H9 (cell line): Measurements from ENCODE around the gene COA1. TPM values are rescaled to one million over a fixed set of nuclear protein-coding genes. Genes with fewer than 3 reads are reported as not detected.

Source experiments
- DNase-seq: peaks from one replicate; pipeline ENCODE4 v3.0.0-alpha.2; 2017
- H2AFZ ChIP-seq: one replicate; pipeline ENCODE4 v1.6.1; 2013; ENCODE audit warnings: mild to moderate bottlenecking, low read length, control low read depth, moderate library complexity
- H2AK5ac ChIP-seq: 2 replicates; pipeline ENCODE4 v1.6.1; 2013; ENCODE audit warnings: low read length, control low read depth, mixed read lengths; ENCODE audit not compliant: insufficient read length
- H2BK120ac ChIP-seq: one replicate; pipeline ENCODE4 v1.6.1; 2013; ENCODE audit warnings: low read depth, mild to moderate bottlenecking, low read length, control low read depth, inconsistent platforms; ENCODE audit not compliant: poor library complexity, severe bottlenecking
- H2BK12ac ChIP-seq: 2 replicates; pipeline ENCODE4 v1.6.1; 2013; ENCODE audit warnings: low read length, control low read depth, mixed read lengths, low read depth; ENCODE audit not compliant: insufficient read length
- H2BK15ac ChIP-seq: 2 replicates; pipeline ENCODE4 v1.6.1; 2013; ENCODE audit warnings: low read depth, low read length, control low read depth
- H2BK20ac ChIP-seq: one replicate; pipeline ENCODE4 v1.6.1; 2013; ENCODE audit warnings: low read depth, mild to moderate bottlenecking, low read length, control low read depth, inconsistent platforms; ENCODE audit not compliant: poor library complexity, severe bottlenecking
- H2BK5ac ChIP-seq: 2 replicates; pipeline ENCODE4 v1.6.1; 2013; ENCODE audit warnings: low read length, control low read depth, mixed read lengths; ENCODE audit not compliant: insufficient read length
- H3K14ac ChIP-seq: 2 replicates; pipeline ENCODE4 v1.6.1; 2013; ENCODE audit warnings: low read length, control low read depth; ENCODE audit not compliant: insufficient read depth
- H3K18ac ChIP-seq: 2 replicates; pipeline ENCODE4 v1.6.1; 2013; ENCODE audit warnings: low read depth, mild to moderate bottlenecking, mixed read lengths, low read length, control low read depth; ENCODE audit not compliant: insufficient read length
- H3K23ac ChIP-seq: 2 replicates; pipeline ENCODE4 v1.6.1; 2013; ENCODE audit warnings: low read length, control low read depth, mixed read lengths, low read depth; ENCODE audit not compliant: insufficient read length
- H3K23me2 ChIP-seq: 2 replicates; pipeline ENCODE4 v1.6.1; 2013; ENCODE audit warnings: low read depth, mild to moderate bottlenecking, mixed read lengths, low read length, control low read depth; ENCODE audit not compliant: insufficient read length, poor library complexity, severe bottlenecking
- H3K27ac ChIP-seq: 2 replicates; pipeline ENCODE4 v1.5.1; 2013; ENCODE audit warnings: low read length, control low read depth, mixed read lengths, low read depth; ENCODE audit not compliant: insufficient read length
- H3K27me3 ChIP-seq: 2 replicates; pipeline ENCODE4 v1.6.1; 2013; ENCODE audit warnings: low read length, control low read depth, inconsistent platforms; ENCODE audit not compliant: insufficient read depth
- H3K4ac ChIP-seq: 2 replicates; pipeline ENCODE4 v1.6.1; 2013; ENCODE audit warnings: low read depth, mild to moderate bottlenecking, control low read depth, inconsistent platforms, low read length, moderate library complexity
- H3K4me1 ChIP-seq: 2 replicates; pipeline ENCODE4 v1.6.1; 2013; ENCODE audit warnings: low read length, control low read depth, inconsistent platforms; ENCODE audit not compliant: insufficient read depth
- H3K4me2 ChIP-seq: 2 replicates; pipeline ENCODE4 v1.6.1; 2013; ENCODE audit warnings: low read length, control low read depth, mixed read lengths; ENCODE audit not compliant: insufficient read length, insufficient read depth
- H3K56ac ChIP-seq: 2 replicates; pipeline ENCODE4 v1.6.1; 2013; ENCODE audit warnings: low read depth, mild to moderate bottlenecking, mixed read lengths, low read length, control low read depth; ENCODE audit not compliant: insufficient read length
- H3K79me1 ChIP-seq: 2 replicates; pipeline ENCODE4 v1.6.1; 2013; ENCODE audit warnings: low read depth, mild to moderate bottlenecking, moderate library complexity, low read length, control low read depth, inconsistent platforms; ENCODE audit not compliant: insufficient read depth, poor library complexity, severe bottlenecking
- H3K79me2 ChIP-seq: 2 replicates; pipeline ENCODE4 v1.6.1; 2013; ENCODE audit warnings: low read length, control low read depth, inconsistent platforms; ENCODE audit not compliant: insufficient read depth
- H3K9ac ChIP-seq: 2 replicates; pipeline ENCODE4 v1.6.1; 2013; ENCODE audit warnings: low read length, control low read depth, mixed read lengths; ENCODE audit not compliant: insufficient read length; ENCODE audit errors: extremely low read depth
- H3K9me3 ChIP-seq: one replicate; pipeline ENCODE4 v1.6.1; 2013; ENCODE audit warnings: low read depth, low read length, inconsistent platforms; ENCODE audit not compliant: control insufficient read depth
- H3T11ph ChIP-seq: one replicate; pipeline ENCODE4 v1.6.1; 2013; ENCODE audit warnings: mild to moderate bottlenecking, low read length, control low read depth, inconsistent platforms
- H4K20me1 ChIP-seq: one replicate; pipeline ENCODE4 v1.6.1; 2013; ENCODE audit not compliant: control insufficient read depth, insufficient read length, insufficient read depth
- H4K5ac ChIP-seq: 2 replicates; pipeline ENCODE4 v1.6.1; 2013; ENCODE audit warnings: low read depth, mild to moderate bottlenecking, mixed read lengths, low read length, control low read depth; ENCODE audit not compliant: insufficient read length
- H4K8ac ChIP-seq: replicated peaks from 2 replicates; pipeline ENCODE4 v1.6.1; 2013; ENCODE audit warnings: low read length, control low read depth, mixed read lengths, low read depth; ENCODE audit not compliant: insufficient read length
- H4K91ac ChIP-seq: 2 replicates; pipeline ENCODE4 v1.6.1; 2013; ENCODE audit warnings: low read depth, mild to moderate bottlenecking, moderate library complexity, mixed read lengths, low read length, control low read depth; ENCODE audit not compliant: insufficient read length
- H3K27ac Mint-ChIP-seq, 3 experiments: 2 replicates in 2 of 3; 3 replicates in 1 of 3; pipeline ENCODE4 v1.8.0; 2020 to 2021; ENCODE audit warnings: mixed read lengths in 3 of 3, mild to moderate bottlenecking in 1 of 3, moderate library complexity in 1 of 3
- H3K27me3 Mint-ChIP-seq: 2 replicates; pipeline ENCODE4 v1.8.0; 2021; ENCODE audit warnings: low read depth, mild to moderate bottlenecking, moderate library complexity, mixed read lengths
- H3K36me3 Mint-ChIP-seq, 3 experiments: 2 replicates in 2 of 3; 3 replicates in 1 of 3; pipeline ENCODE4 v1.8.0; 2020 to 2021; ENCODE audit warnings: low read depth in 3 of 3, mixed read lengths in 3 of 3; ENCODE audit not compliant: insufficient read depth in 1 of 3
- H3K4me1 Mint-ChIP-seq, 2 experiments: 2 replicates each; pipeline ENCODE4 v1.8.0; 2020; ENCODE audit warnings: mixed read lengths in 2 of 2
- H3K4me3 Mint-ChIP-seq, 2 experiments: 2 replicates in 1 of 2; 3 replicates in 1 of 2; pipeline ENCODE4 v1.8.0; 2020 to 2021; ENCODE audit warnings: mild to moderate bottlenecking in 2 of 2, mixed read lengths in 2 of 2, moderate library complexity in 1 of 2
- H3K9me3 Mint-ChIP-seq, 2 experiments: 2 replicates in 1 of 2; 3 replicates in 1 of 2; pipeline ENCODE4 v1.8.0; 2020; ENCODE audit warnings: mild to moderate bottlenecking in 2 of 2, mixed read lengths in 2 of 2, moderate library complexity in 1 of 2
- CTCF ChIP-seq: fragments of 200-600 bp; sonication (generic); conservative IDR thresholded peaks from 3 replicates; pipeline ENCODE4 v1.8.0; 2021; ENCODE audit warnings: antibody characterized with exemption, mild to moderate bottlenecking
- WGBS: extraction: QIAGEN DNeasy Blood & Tissue Kit; methylation state at CpG from one replicate; pipeline ENCODE4 v1.1.7; 2013; ENCODE audit warnings: missing lambda C conversion rate, low lambda C conversion rate, mixed read lengths; ENCODE audit not compliant: insufficient read length; ENCODE audit errors: extremely low coverage; 5-methylcytosine and 5-hydroxymethylcytosine counted together
- total RNA-seq: library from RNA; stranded (reverse); gene quantifications from 2 replicates; pipeline ENCODE4 v1.2.1, GENCODE V29; 2021

The COA1 gene
- total RNA-seq, 1 experiment from 2014 or later = 138 TPM

GRCh38 chr7:43764807-43765491 is 35.6 kb upstream of the COA1 start:
- Histone ChIP-seq H2BK20ac (no peak overlapping the region), H3K27me3 (no peaks in the 10 kb centered on the region), H2AFZ (no peak overlapping the region), H3K27ac (no peak overlapping the region), H3K18ac (no peak overlapping the region), H2BK120ac (no peak overlapping the region), H3K56ac (no peak overlapping the region), H3K4me2 (no peak overlapping the region), H2BK15ac (no peak overlapping the region), H3K9me3 (no peaks in the 10 kb centered on the region), H3K23me2 (no peaks in the 10 kb centered on the region), H4K91ac (no peak overlapping the region), H3K79me1 (no peaks in the 10 kb centered on the region), H4K8ac (no peak overlapping the region), H3T11ph (no peak overlapping the region), H2AK5ac (no peak overlapping the region), H3K23ac (no peak overlapping the region), H3K79me2 (0 out of 2 replicates have a peak, but pooled peaks cover 1% of the 10 kb centered on the region), H4K5ac (no peak overlapping the region), H3K4me1 (peaks cover 2% of the 10 kb centered on the region; the same call in 1 of the 2 replicates), H2BK12ac (no peak overlapping the region), H2BK5ac (no peak overlapping the region), H3K14ac (no peak overlapping the region), H3K4ac (no peak overlapping the region), H4K20me1 (no peaks in the 10 kb centered on the region), H3K9ac (no peak overlapping the region)
- no peak for TF ChIP-seq CTCF
- H3K36me3 Mint-ChIP-seq = no peaks in the 10 kb centered on the region
- no peak overlapping the region for H3K4me3 Mint-ChIP-seq
- DNase-seq = no peak
- peaks cover 3% of the 10 kb centered on the region for H3K27me3 Mint-ChIP-seq
- H3K9me3 Mint-ChIP-seq = no peaks in the 10 kb centered on the region
- no peak overlapping the region for H3K27ac Mint-ChIP-seq
- peaks cover 23 to 38% of the 10 kb centered on the region in 2 experiments for H3K4me1 Mint-ChIP-seq
- WGBS = no CpG with 5 or more reads among the region's 10 CpGs
